SK-N-SH treated with all-trans-retinoic acid at 6 μM for 48 hours (cell line): ENCODE measurements around the gene TMEM144.

Source experiments
- ATAC-seq: fragments of 200-7000 bp; cut with Tn5 transposase; 3 replicates; pipeline ENCODE4 v1.9.1; 2020; ENCODE audit warnings: mild to moderate bottlenecking, moderate library complexity
- ARNTL ChIP-seq: fragments of 450-650 bp; formaldehyde crosslinking; IDR thresholded peaks from 2 replicates; pipeline ENCODE4 v1.5.0; 2020; ENCODE audit warnings: low read depth, mild to moderate bottlenecking, moderate library complexity, borderline replicate concordance
- BACH2 ChIP-seq: fragments of 250-450 bp; sonication (Bioruptor Pico); IDR thresholded peaks from 2 replicates; pipeline ENCODE4 v1.9.0; 2021; ENCODE audit warnings: mild to moderate bottlenecking, borderline replicate concordance
- CSDC2 ChIP-seq: fragments of 250-450 bp; sonication (Bioruptor Pico); IDR thresholded peaks from 2 replicates; pipeline ENCODE4 v1.5.0; 2020; ENCODE audit warnings: mild to moderate bottlenecking, moderate library complexity
- ESRRG ChIP-seq: fragments of 250-450 bp; sonication (Bioruptor Pico); IDR thresholded peaks from 2 replicates; pipeline ENCODE4 v1.6.1; 2021; ENCODE audit warnings: mild to moderate bottlenecking
- GLIS3 ChIP-seq: fragments of 250-450 bp; sonication (Bioruptor Pico); IDR thresholded peaks from 2 replicates; pipeline ENCODE4 v1.5.0; 2020; ENCODE audit warnings: mild to moderate bottlenecking, moderate library complexity
- ISL1 ChIP-seq: fragments of 250-450 bp; sonication (Bioruptor Pico); IDR thresholded peaks from 2 replicates; pipeline ENCODE4 v2.1.2; 2022; ENCODE audit warnings: mild to moderate bottlenecking, moderate library complexity
- OSR1 ChIP-seq: fragments of 250-450 bp; sonication (Bioruptor Pico); IDR thresholded peaks from 2 replicates; pipeline ENCODE4 v1.8.0; 2022; ENCODE audit warnings: moderate library complexity, mild to moderate bottlenecking, inconsistent platforms
- POU6F1 ChIP-seq: fragments of 250-450 bp; sonication (Bioruptor Pico); IDR thresholded peaks from 2 replicates; pipeline ENCODE4 v1.8.0; 2021; ENCODE audit warnings: low read depth, mild to moderate bottlenecking, moderate library complexity, borderline replicate concordance
- PPARA ChIP-seq: fragments of 250-450 bp; sonication (Bioruptor Pico); IDR thresholded peaks from 2 replicates; pipeline ENCODE4 v1.5.0; 2020; ENCODE audit warnings: mild to moderate bottlenecking, borderline replicate concordance
- RARB ChIP-seq: fragments of 250-450 bp; sonication (Bioruptor Pico); IDR thresholded peaks from 2 replicates; pipeline ENCODE4 v1.8.0; 2021; ENCODE audit warnings: mild to moderate bottlenecking, moderate library complexity
- SNAI2 ChIP-seq: fragments of 250-450 bp; sonication (Bioruptor Pico); IDR thresholded peaks from 2 replicates; pipeline ENCODE4 v1.5.0; 2020; ENCODE audit warnings: mild to moderate bottlenecking, moderate library complexity
- TCF4 ChIP-seq: fragments of 250-450 bp; sonication (Bioruptor Pico); IDR thresholded peaks from 2 replicates; pipeline ENCODE4 v1.8.0; 2021; ENCODE audit warnings: mild to moderate bottlenecking, moderate library complexity, borderline replicate concordance
- TOX ChIP-seq: fragments of 250-450 bp; sonication (Bioruptor Pico); IDR thresholded peaks from 2 replicates; pipeline ENCODE4 v1.8.0; 2021; ENCODE audit warnings: mild to moderate bottlenecking, moderate library complexity, borderline replicate concordance
- TSHZ2 ChIP-seq: fragments of 250-450 bp; sonication (Bioruptor Pico); IDR thresholded peaks from 2 replicates; pipeline ENCODE4 v1.5.0; 2020; ENCODE audit warnings: mild to moderate bottlenecking, moderate library complexity
- ZC3H10 ChIP-seq: fragments of 250-450 bp; sonication (Bioruptor Pico); IDR thresholded peaks from 2 replicates; pipeline ENCODE4 v1.5.1; 2021; ENCODE audit warnings: mild to moderate bottlenecking, moderate library complexity
- ZFP3 ChIP-seq: fragments of 250-450 bp; sonication (Bioruptor Pico); IDR thresholded peaks from 2 replicates; pipeline ENCODE4 v1.5.0; 2020; ENCODE audit warnings: mild to moderate bottlenecking, moderate library complexity
- ZNF565 ChIP-seq: fragments of 450-650 bp; formaldehyde crosslinking; conservative IDR thresholded peaks from 2 replicates; pipeline ENCODE4 v1.5.0; 2020; ENCODE audit warnings: low read depth, mild to moderate bottlenecking, moderate library complexity
- ZNF70 ChIP-seq: fragments of 450-650 bp; formaldehyde crosslinking; IDR thresholded peaks from 2 replicates; pipeline ENCODE4 v1.5.0; 2020; ENCODE audit warnings: mild to moderate bottlenecking, moderate library complexity
- TF ChIP-seq, protein P1 (sequence below): fragments of 250-450 bp; sonication (Bioruptor Pico); IDR thresholded peaks from 2 replicates; pipeline ENCODE4 v1.5.1; 2020; ENCODE audit warnings: low read depth, mild to moderate bottlenecking, moderate library complexity

Gene TMEM144

GRCh38 chr4:158203929-158204328 lies 6.4 kb upstream of the TMEM144 start:
- TF ChIP-seq OSR1 (no peak), GLIS3 (no peak), ZFP3 (CRISPR knock-in tag) (no peak), TOX (CRISPR knock-in tag) (no peak), TSHZ2 (CRISPR knock-in tag) (no peak), RARB (CRISPR knock-in tag) (no peak), ZNF565 (CRISPR knock-in tag) (no peak), ARNTL (CRISPR knock-in tag) (no peak), POU6F1 (CRISPR knock-in tag) (no peak), TCF4 (CRISPR knock-in tag) (no peak), CSDC2 (CRISPR knock-in tag) (no peak), PPARA (no peak), ESRRG (no peak), ZC3H10 (no peak), BACH2 (CRISPR knock-in tag) (no peak), ZNF70 (CRISPR knock-in tag) (no peak)
- TF ChIP-seq, protein P1, sequence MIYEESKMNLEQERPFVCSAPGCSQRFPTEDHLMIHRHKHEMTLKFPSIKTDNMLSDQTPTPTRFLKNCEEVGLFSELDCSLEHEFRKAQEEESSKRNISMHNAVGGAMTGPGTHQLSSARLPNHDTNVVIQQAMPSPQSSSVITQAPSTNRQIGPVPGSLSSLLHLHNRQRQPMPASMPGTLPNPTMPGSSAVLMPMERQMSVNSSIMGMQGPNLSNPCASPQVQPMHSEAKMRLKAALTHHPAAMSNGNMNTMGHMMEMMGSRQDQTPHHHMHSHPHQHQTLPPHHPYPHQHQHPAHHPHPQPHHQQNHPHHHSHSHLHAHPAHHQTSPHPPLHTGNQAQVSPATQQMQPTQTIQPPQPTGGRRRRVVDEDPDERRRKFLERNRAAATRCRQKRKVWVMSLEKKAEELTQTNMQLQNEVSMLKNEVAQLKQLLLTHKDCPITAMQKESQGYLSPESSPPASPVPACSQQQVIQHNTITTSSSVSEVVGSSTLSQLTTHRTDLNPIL (CRISPR knock-in tag): no peak

GRCh38 chr4:158208963-158209640 lies 1.2 kb upstream of the TMEM144 start:
- no peak for ATAC-seq
- TF ChIP-seq TOX (CRISPR knock-in tag) (no peak), OSR1 (no peak), TSHZ2 (CRISPR knock-in tag) (no peak), ZNF70 (CRISPR knock-in tag) (no peak), GLIS3 (no peak), TCF4 (CRISPR knock-in tag) (no peak), ZFP3 (CRISPR knock-in tag) (no peak), SNAI2 (CRISPR knock-in tag) (no peak), CSDC2 (CRISPR knock-in tag) (no peak)

More at GRCh38 chr4:158203929-158204328, 6.4 kb upstream of the TMEM144 start:
- ATAC-seq: no peak

GRCh38 chr4:158211222-158211621 lies 936 bp downstream of the TMEM144 start:
- no peak for ATAC-seq
- TF ChIP-seq PPARA (no peak), RARB (CRISPR knock-in tag) (no peak), ARNTL (CRISPR knock-in tag) (no peak)
- TF ChIP-seq, all 23 proteins: peak for 0

GRCh38 chr4:158213466-158213865 lies 3.2 kb downstream of the TMEM144 start:
- TF ChIP-seq ISL1 (CRISPR knock-in tag): no peak
- no peak for TF ChIP-seq TSHZ2 (CRISPR knock-in tag)
- ATAC-seq: no peak
